ENCODE measurements around the gene KSR2.
"Not testable (repeated sequence)": the region's sequence is repeated elsewhere in the genome, so short reads cannot be mapped to it uniquely, and the experiment has no call there.

KSR2 gene

DNA sequence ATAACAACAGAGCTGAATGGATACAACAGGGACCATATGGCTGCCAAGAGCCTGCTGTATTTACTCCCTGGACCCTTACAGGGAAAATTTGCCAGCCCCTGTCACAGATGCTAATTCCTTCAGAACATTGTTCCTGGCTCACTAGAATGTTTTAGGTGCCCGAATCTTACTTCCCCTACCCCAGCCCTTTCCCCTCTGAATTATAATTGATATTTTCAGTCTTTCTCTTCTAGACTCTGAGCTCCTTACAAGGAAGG is 235.3 kb downstream of the KSR2 start:
- FAIRE-seq (no peak), DNase-seq (ENCODE audit: insufficient read length, low spot score) (no peak)
- TF ChIP-seq POLR2AphosphoS5 (IDR thresholded peaks at IDR 0.05; ENCODE audit: low read depth, low read length) (no peak), TAF1 (IDR thresholded peaks at IDR 0.05; ENCODE audit: low read depth, low read length) (no peak), SPI1 (IDR thresholded peaks at IDR 0.05; ENCODE audit: low read depth, low read length) (no peak), POLR2A (IDR thresholded peaks at IDR 0.05; ENCODE audit: low read depth, low read length) (no peak), PAX5 (IDR thresholded peaks at IDR 0.05; ENCODE audit: insufficient read depth, low read length, severe bottlenecking) (no peak), POU2F2 (IDR thresholded peaks at IDR 0.05; ENCODE audit: low read depth, low read length) (no peak)

DNA sequence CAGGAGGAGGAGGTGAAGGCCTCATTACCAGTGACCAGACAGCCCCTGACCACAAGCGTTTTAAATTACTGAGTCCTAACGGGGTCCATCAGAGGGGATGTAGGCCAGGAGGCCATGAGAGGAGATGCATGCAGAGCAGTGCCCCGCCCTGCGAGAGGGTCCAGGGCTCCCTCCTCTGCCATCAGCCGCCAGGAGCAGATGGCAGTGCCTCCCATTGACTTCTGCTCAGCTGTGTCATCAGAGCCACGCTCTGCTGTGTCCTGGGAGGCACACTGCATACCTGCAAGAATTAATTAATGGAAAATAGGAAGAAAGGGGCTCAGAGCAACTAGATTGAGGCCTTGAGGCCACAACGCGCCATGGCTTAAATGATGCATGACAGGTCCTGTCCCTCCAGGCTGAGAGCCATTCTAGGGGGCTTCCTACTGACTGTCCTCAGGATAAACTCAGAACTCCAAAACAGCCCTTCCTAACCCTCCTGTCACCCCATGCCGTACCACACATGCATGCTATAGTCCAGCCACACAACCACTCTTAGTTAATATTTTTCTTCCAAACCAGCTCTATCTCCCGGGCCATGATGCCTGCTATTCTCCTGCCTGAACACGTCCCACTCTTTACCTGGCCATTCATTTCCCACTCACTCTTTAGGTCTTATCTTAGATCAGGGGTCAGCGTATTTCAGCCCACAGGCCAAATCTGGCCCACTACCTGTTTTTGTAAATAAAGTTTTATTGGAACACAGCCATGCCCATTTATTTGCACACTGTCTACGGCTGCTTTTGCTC is 235.8 kb downstream of the KSR2 start:
- FAIRE-seq (no peak), DNase-seq (ENCODE audit: insufficient read length, low spot score) (no peak)
- TF ChIP-seq PAX5 (IDR thresholded peaks at IDR 0.05; ENCODE audit: insufficient read depth, low read length, severe bottlenecking) (no peak), SPI1 (IDR thresholded peaks at IDR 0.05; ENCODE audit: low read depth, low read length) (no peak), POLR2AphosphoS5 (IDR thresholded peaks at IDR 0.05; ENCODE audit: low read depth, low read length) (no peak), POU2F2 (IDR thresholded peaks at IDR 0.05; ENCODE audit: low read depth, low read length) (no peak), TAF1 (IDR thresholded peaks at IDR 0.05; ENCODE audit: low read depth, low read length) (no peak), POLR2A (IDR thresholded peaks at IDR 0.05; ENCODE audit: low read depth, low read length) (no peak)

DNA sequence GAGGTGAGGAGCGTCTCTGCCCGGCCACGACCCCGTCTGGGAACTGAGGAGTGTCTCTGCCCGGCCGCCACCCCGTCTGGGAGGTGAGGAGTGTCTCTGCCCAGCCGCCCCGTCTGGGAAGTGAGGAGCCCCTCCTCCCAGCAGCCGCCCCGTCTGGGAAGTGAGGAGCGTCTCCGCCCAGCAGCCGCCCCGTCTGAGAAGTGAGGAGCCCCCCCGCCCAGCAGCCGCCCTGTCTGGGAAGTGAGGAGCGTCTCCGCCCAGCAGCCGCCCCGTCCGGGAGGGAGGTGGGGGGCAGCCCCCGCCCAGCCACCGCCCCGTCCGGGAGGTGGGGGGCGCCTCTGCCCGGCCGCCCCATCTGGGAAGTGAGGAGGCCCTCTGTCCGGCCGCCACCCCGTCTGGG is 237.7 kb downstream of the KSR2 start:
- DNase-seq (ENCODE audit: insufficient read length, low spot score); FAIRE-seq: not testable (repeated sequence)

DNA sequence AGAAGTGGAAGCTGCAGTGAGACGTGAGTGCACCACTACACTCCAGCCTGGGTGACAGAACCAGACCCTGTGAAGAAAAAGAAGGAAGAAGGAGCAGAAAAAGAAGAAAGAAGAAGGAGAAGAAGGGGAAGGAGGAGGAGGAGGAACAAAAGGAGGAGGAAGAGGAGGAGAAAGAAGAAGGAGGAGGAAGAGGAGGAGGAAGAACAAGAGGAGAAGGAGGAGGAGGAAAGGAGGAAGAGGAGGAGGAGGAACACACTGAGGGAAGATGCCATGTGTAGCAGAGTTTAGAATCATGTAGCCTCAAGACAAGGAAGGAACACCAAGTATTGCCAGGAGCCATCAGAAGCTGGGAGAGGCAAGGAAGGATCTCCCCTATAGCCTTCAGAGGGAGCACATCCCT is 241.5 kb downstream of the KSR2 start:
- no peak for FAIRE-seq
- TF ChIP-seq SPI1 (IDR thresholded peaks at IDR 0.05; ENCODE audit: low read depth, low read length): no peak
- no peak for DNase-seq (ENCODE audit: insufficient read length, low spot score)

DNA sequence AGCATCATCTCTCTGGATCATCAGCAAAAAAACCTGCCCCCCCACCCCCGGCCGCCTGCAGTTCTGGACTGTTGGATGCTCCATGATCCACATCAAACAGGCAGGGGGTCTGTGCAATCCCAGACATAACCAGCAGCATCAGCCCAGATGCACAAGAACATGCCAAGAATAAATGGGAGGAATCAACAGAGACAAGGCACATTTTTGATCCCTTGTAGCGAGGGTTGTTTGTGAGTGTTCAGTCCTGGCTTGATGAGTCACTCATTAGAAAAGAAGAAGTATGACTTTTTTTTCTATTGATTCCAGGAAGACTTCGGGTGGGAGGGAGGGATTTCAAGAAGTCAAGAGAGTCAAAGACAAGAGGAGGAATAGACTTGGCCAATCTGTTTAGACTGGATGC is 244.2 kb downstream of the KSR2 start:
- FAIRE-seq (no peak), DNase-seq (ENCODE audit: insufficient read length, low spot score) (no peak)

DNA sequence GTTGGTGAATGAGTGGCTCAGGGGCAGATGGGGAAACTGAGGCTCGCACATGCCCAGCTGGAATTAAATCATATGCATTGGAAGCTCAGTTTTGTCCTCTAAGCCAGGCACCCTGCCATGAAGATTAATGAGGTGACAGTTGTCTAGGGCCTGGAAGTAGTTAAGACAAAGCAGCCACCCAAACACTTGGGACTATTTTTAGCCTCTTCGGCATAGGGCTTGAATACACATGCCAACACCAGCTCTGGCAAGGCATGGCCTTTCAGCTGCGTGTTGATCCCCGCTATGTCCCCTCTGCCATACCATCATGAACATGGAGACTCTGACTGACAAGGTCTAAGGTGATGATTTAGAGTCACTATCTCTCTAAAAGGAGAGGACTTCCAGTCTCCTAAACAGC is 250.2 kb downstream of the KSR2 start:
- DNase-seq (ENCODE audit: insufficient read length, low spot score): no peak
- TF ChIP-seq POU2F2 (IDR thresholded peaks at IDR 0.05; ENCODE audit: low read depth, low read length): no peak
- TF ChIP-seq POLR2A (IDR thresholded peaks at IDR 0.05; ENCODE audit: low read depth, low read length): no peak
- no peak for TF ChIP-seq POLR2AphosphoS5 (IDR thresholded peaks at IDR 0.05; ENCODE audit: low read depth, low read length)
- no peak for TF ChIP-seq SPI1 (IDR thresholded peaks at IDR 0.05; ENCODE audit: low read depth, low read length)
- TF ChIP-seq PAX5 (IDR thresholded peaks at IDR 0.05; ENCODE audit: insufficient read depth, low read length, severe bottlenecking): no peak
- no peak for TF ChIP-seq TAF1 (IDR thresholded peaks at IDR 0.05; ENCODE audit: low read depth, low read length)
- no peak for FAIRE-seq

More for the DNA sequence above, 244.2 kb downstream of the KSR2 start:
- TF ChIP-seq POU2F2 (IDR thresholded peaks at IDR 0.05; ENCODE audit: low read depth, low read length) (no peak), TAF1 (IDR thresholded peaks at IDR 0.05; ENCODE audit: low read depth, low read length) (no peak), POLR2A (IDR thresholded peaks at IDR 0.05; ENCODE audit: low read depth, low read length) (no peak), SPI1 (IDR thresholded peaks at IDR 0.05; ENCODE audit: low read depth, low read length) (no peak), POLR2AphosphoS5 (IDR thresholded peaks at IDR 0.05; ENCODE audit: low read depth, low read length) (no peak), PAX5 (IDR thresholded peaks at IDR 0.05; ENCODE audit: insufficient read depth, low read length, severe bottlenecking) (no peak)

DNA sequence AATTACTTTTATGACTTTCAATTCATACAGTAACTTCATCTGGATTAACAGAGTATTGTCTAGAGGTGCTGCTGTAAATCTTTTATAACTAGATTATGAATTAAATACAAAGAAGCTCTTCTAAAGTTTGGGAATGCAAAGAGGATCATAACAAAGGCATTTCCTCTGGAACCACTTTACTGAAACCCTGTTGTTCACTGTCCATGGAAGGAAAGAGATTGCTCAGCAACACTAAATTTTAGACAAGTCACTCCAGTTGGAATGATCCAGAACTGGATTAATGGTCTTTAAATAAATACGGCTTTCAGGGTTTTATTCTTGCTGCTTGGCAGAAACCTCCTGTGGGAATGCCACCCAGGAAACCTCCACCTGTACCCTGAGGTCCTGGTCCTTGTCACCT is 250.6 kb downstream of the KSR2 start:
- DNase-seq (ENCODE audit: insufficient read length, low spot score) (no peak), FAIRE-seq (no peak)

DNA sequence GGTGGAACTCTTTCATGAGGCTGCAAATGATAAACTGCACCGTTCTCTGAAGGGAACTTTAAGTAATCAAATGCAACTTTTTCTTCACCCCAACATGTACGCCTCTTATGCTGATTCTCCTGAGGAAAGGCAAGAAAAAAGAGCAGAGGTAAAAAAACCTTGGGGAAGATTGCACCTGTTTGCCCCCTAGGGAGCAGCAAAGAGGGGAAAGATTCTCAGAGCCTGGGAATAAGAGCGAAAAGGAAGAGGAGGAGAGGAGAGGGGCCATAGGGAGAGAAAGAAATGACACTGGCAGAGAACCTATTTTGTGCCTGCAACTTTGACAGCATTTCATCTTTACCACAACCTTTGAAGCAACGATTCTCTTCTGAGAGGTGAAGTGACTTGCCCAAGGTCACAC is 254.6 kb downstream of the KSR2 start:
- TF ChIP-seq POLR2AphosphoS5 (IDR thresholded peaks at IDR 0.05; ENCODE audit: low read depth, low read length) (no peak), POLR2A (IDR thresholded peaks at IDR 0.05; ENCODE audit: low read depth, low read length) (no peak), PAX5 (IDR thresholded peaks at IDR 0.05; ENCODE audit: insufficient read depth, low read length, severe bottlenecking) (no peak), POU2F2 (IDR thresholded peaks at IDR 0.05; ENCODE audit: low read depth, low read length) (no peak), SPI1 (IDR thresholded peaks at IDR 0.05; ENCODE audit: low read depth, low read length) (no peak), TAF1 (IDR thresholded peaks at IDR 0.05; ENCODE audit: low read depth, low read length) (no peak)
- DNase-seq (ENCODE audit: insufficient read length, low spot score): no peak
- no peak for FAIRE-seq

More for the DNA sequence above, 250.6 kb downstream of the KSR2 start:
- TF ChIP-seq TAF1 (IDR thresholded peaks at IDR 0.05; ENCODE audit: low read depth, low read length) (no peak), PAX5 (IDR thresholded peaks at IDR 0.05; ENCODE audit: insufficient read depth, low read length, severe bottlenecking) (no peak), POLR2AphosphoS5 (IDR thresholded peaks at IDR 0.05; ENCODE audit: low read depth, low read length) (no peak), POLR2A (IDR thresholded peaks at IDR 0.05; ENCODE audit: low read depth, low read length) (no peak), POU2F2 (IDR thresholded peaks at IDR 0.05; ENCODE audit: low read depth, low read length) (no peak), SPI1 (IDR thresholded peaks at IDR 0.05; ENCODE audit: low read depth, low read length) (no peak)

DNA sequence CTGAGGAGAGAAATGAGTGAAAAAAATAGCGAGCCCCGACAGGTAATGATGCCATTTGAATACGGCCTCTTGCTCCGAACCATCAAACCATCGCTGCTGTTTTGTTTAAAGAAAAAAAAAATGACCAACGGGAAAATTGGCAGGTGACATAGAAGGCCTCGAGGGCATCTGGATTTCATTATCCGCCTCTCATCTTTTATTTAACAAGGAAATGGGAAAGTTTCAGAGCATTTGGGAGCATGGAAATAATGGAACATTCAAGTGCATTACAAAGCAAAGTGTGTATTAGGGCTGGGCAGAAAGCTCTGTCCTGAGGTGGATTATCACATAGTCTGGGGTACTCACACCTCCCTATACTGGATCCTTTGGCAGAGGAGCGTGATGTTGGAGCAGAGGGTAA is 258.7 kb downstream of the KSR2 start:
- no peak for DNase-seq (ENCODE audit: insufficient read length, low spot score)
- no peak for TF ChIP-seq TAF1 (IDR thresholded peaks at IDR 0.05; ENCODE audit: low read depth, low read length)
- FAIRE-seq: no peak

DNA sequence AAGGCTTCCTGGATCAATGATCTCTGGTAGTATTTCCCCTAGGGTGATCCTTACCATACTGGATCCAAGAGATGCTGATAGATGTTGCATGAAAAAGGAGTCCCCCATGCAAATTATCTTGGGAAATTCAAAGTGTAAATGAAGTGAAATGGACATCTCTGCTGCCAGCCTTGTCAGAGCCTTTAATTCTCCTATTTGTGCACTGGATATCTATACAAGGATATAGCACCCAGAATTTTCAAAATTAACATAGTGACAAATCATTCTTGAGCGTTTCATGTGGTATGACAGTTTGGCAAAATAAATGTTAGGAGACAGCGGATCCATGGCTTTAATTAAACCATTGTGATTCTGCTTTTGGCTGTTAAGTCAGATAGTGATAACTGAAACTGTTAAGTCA is 260.9 kb downstream of the KSR2 start:
- FAIRE-seq (no peak), DNase-seq (ENCODE audit: insufficient read length, low spot score) (no peak)
- no peak for TF ChIP-seq TAF1 (IDR thresholded peaks at IDR 0.05; ENCODE audit: low read depth, low read length)
- TF ChIP-seq POU2F2 (IDR thresholded peaks at IDR 0.05; ENCODE audit: low read depth, low read length): no peak
- TF ChIP-seq POLR2AphosphoS5 (IDR thresholded peaks at IDR 0.05; ENCODE audit: low read depth, low read length): no peak
- no peak for TF ChIP-seq PAX5 (IDR thresholded peaks at IDR 0.05; ENCODE audit: insufficient read depth, low read length, severe bottlenecking)
- TF ChIP-seq POLR2A (IDR thresholded peaks at IDR 0.05; ENCODE audit: low read depth, low read length): no peak
- no peak for TF ChIP-seq SPI1 (IDR thresholded peaks at IDR 0.05; ENCODE audit: low read depth, low read length)

DNA sequence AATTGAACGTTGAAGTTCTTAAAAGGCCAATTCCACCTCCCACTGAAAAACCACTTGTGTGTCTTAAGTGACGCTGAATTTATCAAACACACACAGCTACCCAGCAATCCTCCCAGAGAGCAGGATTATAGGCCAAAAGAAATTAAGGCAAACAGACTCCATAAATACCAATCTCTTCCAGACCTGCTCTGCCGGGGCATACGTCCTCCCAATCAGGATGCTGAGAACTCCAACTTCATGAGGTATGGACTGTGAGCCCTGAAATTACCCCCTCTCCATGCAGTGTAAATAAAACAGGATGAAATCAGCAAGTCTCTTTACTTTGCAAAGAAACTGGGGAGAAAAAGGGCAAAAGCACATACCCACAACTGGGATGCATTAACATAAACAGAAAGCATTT is 265.2 kb downstream of the KSR2 start:
- TF ChIP-seq POLR2AphosphoS5 (IDR thresholded peaks at IDR 0.05; ENCODE audit: low read depth, low read length) (no peak), POLR2A (IDR thresholded peaks at IDR 0.05; ENCODE audit: low read depth, low read length) (no peak), SPI1 (IDR thresholded peaks at IDR 0.05; ENCODE audit: low read depth, low read length) (no peak), TAF1 (IDR thresholded peaks at IDR 0.05; ENCODE audit: low read depth, low read length) (no peak), POU2F2 (IDR thresholded peaks at IDR 0.05; ENCODE audit: low read depth, low read length) (no peak), PAX5 (IDR thresholded peaks at IDR 0.05; ENCODE audit: insufficient read depth, low read length, severe bottlenecking) (no peak)
- FAIRE-seq: no peak
- no peak for DNase-seq (ENCODE audit: insufficient read length, low spot score)

Measured in GM12891 (cell line).